BE2C (cell line): ENCODE results near the gene FOXM1.

Source experiments
- DNase-seq: peaks from one replicate; pipeline ENCODE4 v3.0.0-alpha.2; 2020
- H3K27me3 ChIP-seq: fragments of 250-450 bp; sonication (Bioruptor Pico); 2 replicates; pipeline ENCODE4 v1.5.1; 2020; ENCODE audit warnings: mild to moderate bottlenecking
- H3K36me3 ChIP-seq: fragments of 250-450 bp; sonication (Bioruptor Pico); 2 replicates; pipeline ENCODE4 v1.5.1; 2020; ENCODE audit warnings: mild to moderate bottlenecking
- H3K4me1 ChIP-seq: fragments of 250-450 bp; sonication (Bioruptor Pico); 2 replicates; pipeline ENCODE4 v1.5.1; 2020
- H3K4me3 ChIP-seq: 2 replicates; pipeline ENCODE4 v1.5.1; 2011; ENCODE audit warnings: low read depth, low read length
- H3K9me3 ChIP-seq: fragments of 250-450 bp; sonication (Bioruptor Pico); 2 replicates; pipeline ENCODE4 v1.5.1; 2020
- TF ChIP-seq, protein P1 (sequence below): IDR thresholded peaks from 2 replicates; pipeline ENCODE4 v1.5.1; 2012; ENCODE audit warnings: mild to moderate bottlenecking, low read depth, low read length

The FOXM1 gene

DNA sequence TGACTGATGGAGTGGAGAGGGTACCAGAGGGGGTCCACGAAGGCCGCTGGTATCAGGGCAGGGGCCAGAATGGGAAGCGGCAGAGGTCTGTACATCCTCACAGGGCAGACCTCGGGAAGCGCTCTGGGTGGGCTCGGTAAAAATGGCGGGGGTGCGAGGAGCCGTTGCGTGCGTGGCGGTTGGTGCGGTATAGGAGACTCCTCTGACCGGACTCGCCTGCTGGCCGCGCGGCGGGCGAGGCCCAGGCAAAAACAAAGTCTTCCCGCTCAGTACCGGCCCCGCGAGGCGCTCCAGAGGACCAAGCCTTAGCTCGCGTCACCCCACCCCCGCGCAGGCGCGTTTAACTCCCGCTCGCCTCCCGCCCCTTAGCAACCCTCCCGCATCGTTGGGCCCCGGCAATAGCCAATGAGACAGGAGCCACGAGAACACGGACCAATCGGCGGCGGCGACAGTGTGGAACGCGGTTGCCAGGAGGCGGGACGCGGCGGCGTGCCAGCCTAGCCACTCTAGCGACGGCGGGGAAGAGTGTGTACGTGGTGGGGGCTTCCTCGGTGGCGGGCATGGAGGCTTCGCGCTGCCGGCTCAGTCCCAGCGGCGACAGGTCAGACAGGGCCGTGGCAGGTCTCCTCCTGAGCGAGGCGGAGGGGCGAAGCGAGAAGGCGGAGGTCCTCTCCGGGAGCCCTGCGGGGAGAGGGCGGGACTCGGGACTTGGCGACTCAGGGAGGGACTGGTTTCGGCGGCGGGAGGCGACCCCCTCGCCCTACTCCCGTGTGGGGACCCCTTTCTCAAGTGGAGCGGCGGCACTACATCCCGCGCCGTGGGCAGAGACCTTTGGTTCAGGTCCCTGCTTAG, 13.6 kb upstream of the FOXM1 start, which contains the start of gene TULP3:
TSS of gene TULP3 (plus strand) at position 504 of the 852 bp plus-strand sequence. CDS start at position 561, 57 bp downstream.
- peaks cover 4% of the 10 kb centered on the region for H3K36me3 ChIP-seq
- no peaks in the 10 kb centered on the region for H3K27me3 ChIP-seq
- TF ChIP-seq, protein P1, sequence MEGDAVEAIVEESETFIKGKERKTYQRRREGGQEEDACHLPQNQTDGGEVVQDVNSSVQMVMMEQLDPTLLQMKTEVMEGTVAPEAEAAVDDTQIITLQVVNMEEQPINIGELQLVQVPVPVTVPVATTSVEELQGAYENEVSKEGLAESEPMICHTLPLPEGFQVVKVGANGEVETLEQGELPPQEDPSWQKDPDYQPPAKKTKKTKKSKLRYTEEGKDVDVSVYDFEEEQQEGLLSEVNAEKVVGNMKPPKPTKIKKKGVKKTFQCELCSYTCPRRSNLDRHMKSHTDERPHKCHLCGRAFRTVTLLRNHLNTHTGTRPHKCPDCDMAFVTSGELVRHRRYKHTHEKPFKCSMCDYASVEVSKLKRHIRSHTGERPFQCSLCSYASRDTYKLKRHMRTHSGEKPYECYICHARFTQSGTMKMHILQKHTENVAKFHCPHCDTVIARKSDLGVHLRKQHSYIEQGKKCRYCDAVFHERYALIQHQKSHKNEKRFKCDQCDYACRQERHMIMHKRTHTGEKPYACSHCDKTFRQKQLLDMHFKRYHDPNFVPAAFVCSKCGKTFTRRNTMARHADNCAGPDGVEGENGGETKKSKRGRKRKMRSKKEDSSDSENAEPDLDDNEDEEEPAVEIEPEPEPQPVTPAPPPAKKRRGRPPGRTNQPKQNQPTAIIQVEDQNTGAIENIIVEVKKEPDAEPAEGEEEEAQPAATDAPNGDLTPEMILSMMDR = no peak
- H3K4me1 ChIP-seq = peaks cover 3% of the 10 kb centered on the region; the same call in 1 of the 2 replicates
- peak; percentile 99 for DNase-seq
- no peaks in the 10 kb centered on the region for H3K9me3 ChIP-seq
- H3K4me3 ChIP-seq = peak within 1 kb of the TSS; percentile 93

GRCh38 chr12:2890001-2890387, 13.0 kb upstream of the FOXM1 start:
- no peaks in the 10 kb centered on the region for H3K9me3 ChIP-seq

DNA sequence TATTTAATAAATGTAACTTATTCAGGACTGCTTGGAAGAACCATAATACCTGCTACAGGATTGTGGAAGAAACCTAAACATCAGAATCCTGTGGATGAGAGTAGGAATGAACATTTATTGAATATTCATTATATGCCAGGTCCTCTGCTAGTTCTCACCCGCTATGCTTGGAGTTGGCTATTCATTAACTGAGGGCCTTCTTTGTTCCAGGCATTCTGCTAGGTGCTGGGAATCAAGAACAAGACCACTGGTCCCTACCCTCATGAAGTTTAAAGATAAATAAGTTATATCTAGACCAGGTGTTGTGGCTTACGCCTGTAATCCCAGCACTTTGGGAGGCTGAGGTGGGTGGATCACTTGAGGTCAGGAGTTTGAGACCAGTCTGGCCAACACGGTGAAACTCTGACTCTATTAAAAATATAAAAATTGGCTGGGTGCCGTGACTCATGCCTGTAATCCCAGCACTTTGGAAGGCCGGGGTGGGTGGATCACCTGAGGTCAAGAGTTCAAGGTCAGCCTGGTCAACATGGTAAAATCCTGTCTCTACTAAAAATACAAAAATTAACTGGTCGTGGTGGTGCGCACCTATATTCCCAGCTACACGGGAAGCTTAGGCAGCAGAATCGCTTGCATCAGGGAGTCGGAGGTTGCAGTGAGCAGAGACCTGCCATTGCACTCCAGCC, 9.9 kb upstream of the FOXM1 start:
- H3K27me3 ChIP-seq = no peaks in the 10 kb centered on the region
- no peak overlapping the region for H3K4me3 ChIP-seq
- no peak for DNase-seq
- TF ChIP-seq, protein P1 = no peak
- no peaks in the 10 kb centered on the region for H3K9me3 ChIP-seq
- H3K4me1 ChIP-seq = no peaks in the 10 kb centered on the region
- peaks cover 4% of the 10 kb centered on the region for H3K36me3 ChIP-seq

More at GRCh38 chr12:2890001-2890387, 13.0 kb upstream of the FOXM1 start:
- H3K27me3 ChIP-seq = no peaks in the 10 kb centered on the region
- TF ChIP-seq, protein P1 = no peak
- no peak for DNase-seq
- peak overlapping the region; percentile 93 for H3K4me3 ChIP-seq
- H3K4me1 ChIP-seq = peaks cover 1% of the 10 kb centered on the region; the same call in 1 of the 2 replicates
- peaks cover 4% of the 10 kb centered on the region for H3K36me3 ChIP-seq

- Histone ChIP-seq H3K4me1 (no peaks in the 10 kb centered on the region), H3K9me3 (no peaks in the 10 kb centered on the region), H3K27me3 (no peaks in the 10 kb centered on the region), H3K36me3 (peaks cover 4% of the 10 kb centered on the region), H3K4me3 (no peak overlapping the region)
- TF ChIP-seq, protein P1 = no peak
- DNase-seq = no peak
These were observed 7.8 kb upstream of the FOXM1 start for GRCh38 chr12:2884810-2885209.

DNA sequence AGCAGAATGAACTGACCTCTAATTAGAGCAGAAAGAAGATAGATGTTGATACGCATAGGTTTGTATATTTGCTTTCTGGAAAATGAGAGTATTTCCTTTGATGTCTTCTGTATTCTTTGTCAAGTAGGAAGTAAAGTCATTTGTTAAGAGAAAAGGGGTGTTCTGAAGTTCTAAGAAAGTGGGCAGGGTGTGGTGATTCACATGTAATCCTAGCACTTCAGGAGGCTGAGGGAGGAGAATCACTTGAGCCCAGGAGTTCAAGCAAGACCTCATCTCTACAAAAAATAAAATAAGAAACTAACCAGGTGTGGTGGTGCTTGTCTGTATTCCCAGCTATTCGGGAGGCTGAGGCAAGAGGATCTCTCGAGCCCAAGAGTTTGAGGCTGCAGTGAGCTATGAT, 2.9 kb upstream of the FOXM1 start:
- Histone ChIP-seq H3K27me3 (no peaks in the 10 kb centered on the region), H3K4me3 (no peak overlapping the region), H3K36me3 (peaks cover 8% of the 10 kb centered on the region), H3K4me1 (no peaks in the 10 kb centered on the region), H3K9me3 (no peaks in the 10 kb centered on the region)
- no peak for DNase-seq
- TF ChIP-seq, protein P1 = no peak
